H1 (cell line): ENCODE results near the gene CSRNP3. TPM values are rescaled to one million over a fixed set of nuclear protein-coding genes. Genes with fewer than 3 reads are reported as not detected.

Source experiments
- KDM4A ChIP-seq: IDR thresholded peaks from one replicate; pipeline ENCODE4 v1.7.1; 2012; ENCODE audit warnings: low read depth, mild to moderate bottlenecking, moderate library complexity, low read length, inconsistent platforms; ENCODE audit not compliant: severe bottlenecking
- POU5F1 ChIP-seq: IDR thresholded peaks from 2 replicates; pipeline ENCODE4 v1.6.1; 2011; ENCODE audit warnings: low read depth, mild to moderate bottlenecking, low read length, moderate library complexity
- RFX5 ChIP-seq: IDR thresholded peaks from 2 replicates; pipeline ENCODE4 v1.6.1; 2011; ENCODE audit warnings: low read depth, low read length, improper control_type of control experiment, borderline replicate concordance
- SIN3A ChIP-seq, 2 experiments: IDR thresholded peaks in 1 of 2; conservative IDR thresholded peaks in 1 of 2; 2 replicates each; pipeline ENCODE4 v1.6.1; 2011 to 2012; ENCODE audit warnings: low read length in 2 of 2, improper control_type of control experiment in 1 of 2, low read depth in 1 of 2, mild to moderate bottlenecking in 1 of 2
- polyA plus RNA-seq, 7 experiments: library from polyadenylated mRNA; depleted of rRNA in 3 of 7; stranded (reverse) in 5 of 7; unstranded in 2 of 7; fragments of >200 nt in 5 of 7; fragments of 200-250 nt in 2 of 7; gene quantifications; 1 replicate in 5 of 7; 2 replicates in 1 of 7; 4 replicates in 1 of 7; pipeline versions ENCODE4 v1.2.1 to v1.2.3, GENCODE V29; 2011 to 2013; ENCODE audit warnings: missing spikeins in 2 of 7, mixed read lengths in 2 of 7
- total RNA-seq: library from RNA; stranded (reverse); fragmentation: NEBNext Ultra II Directional; extraction: Animal tissue kit (Norgen Biotek cat#: 25700); gene quantifications from 2 replicates; pipeline ENCODE4 v1.2.1, GENCODE V29; 2021
- TF ChIP-seq, protein P1 (sequence below): IDR thresholded peaks from 2 replicates; pipeline ENCODE4 v1.6.1; 2011; ENCODE audit warnings: low read length, improper control_type of control experiment
- TF ChIP-seq, protein P2 (sequence below), 3 experiments: IDR thresholded peaks; 1 replicate in 2 of 3; 2 replicates in 1 of 3; pipeline versions ENCODE4 v1.5.1 to v1.6.1; 2011; ENCODE audit warnings: low read length in 3 of 3, mild to moderate bottlenecking in 3 of 3, inconsistent platforms in 2 of 3, low read depth in 1 of 3, moderate library complexity in 1 of 3; ENCODE audit not compliant: insufficient read depth in 1 of 3; ENCODE audit errors: control extremely low read depth in 1 of 3

The CSRNP3 gene
- total and polyA plus RNA-seq, 2 of the 8 experiments (the other 6 are each of a cell fraction or from before 2014, with no cell fraction given) = 1.3 to 6.5 TPM

- TF ChIP-seq, protein P1, sequence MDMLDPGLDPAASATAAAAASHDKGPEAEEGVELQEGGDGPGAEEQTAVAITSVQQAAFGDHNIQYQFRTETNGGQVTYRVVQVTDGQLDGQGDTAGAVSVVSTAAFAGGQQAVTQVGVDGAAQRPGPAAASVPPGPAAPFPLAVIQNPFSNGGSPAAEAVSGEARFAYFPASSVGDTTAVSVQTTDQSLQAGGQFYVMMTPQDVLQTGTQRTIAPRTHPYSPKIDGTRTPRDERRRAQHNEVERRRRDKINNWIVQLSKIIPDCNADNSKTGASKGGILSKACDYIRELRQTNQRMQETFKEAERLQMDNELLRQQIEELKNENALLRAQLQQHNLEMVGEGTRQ = no peak
- TF ChIP-seq KDM4A = no peak
- TF ChIP-seq RFX5 = no peak
- TF ChIP-seq, protein P2, sequence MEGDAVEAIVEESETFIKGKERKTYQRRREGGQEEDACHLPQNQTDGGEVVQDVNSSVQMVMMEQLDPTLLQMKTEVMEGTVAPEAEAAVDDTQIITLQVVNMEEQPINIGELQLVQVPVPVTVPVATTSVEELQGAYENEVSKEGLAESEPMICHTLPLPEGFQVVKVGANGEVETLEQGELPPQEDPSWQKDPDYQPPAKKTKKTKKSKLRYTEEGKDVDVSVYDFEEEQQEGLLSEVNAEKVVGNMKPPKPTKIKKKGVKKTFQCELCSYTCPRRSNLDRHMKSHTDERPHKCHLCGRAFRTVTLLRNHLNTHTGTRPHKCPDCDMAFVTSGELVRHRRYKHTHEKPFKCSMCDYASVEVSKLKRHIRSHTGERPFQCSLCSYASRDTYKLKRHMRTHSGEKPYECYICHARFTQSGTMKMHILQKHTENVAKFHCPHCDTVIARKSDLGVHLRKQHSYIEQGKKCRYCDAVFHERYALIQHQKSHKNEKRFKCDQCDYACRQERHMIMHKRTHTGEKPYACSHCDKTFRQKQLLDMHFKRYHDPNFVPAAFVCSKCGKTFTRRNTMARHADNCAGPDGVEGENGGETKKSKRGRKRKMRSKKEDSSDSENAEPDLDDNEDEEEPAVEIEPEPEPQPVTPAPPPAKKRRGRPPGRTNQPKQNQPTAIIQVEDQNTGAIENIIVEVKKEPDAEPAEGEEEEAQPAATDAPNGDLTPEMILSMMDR (IDR thresholded peaks at IDR 0.05; ENCODE audit: control extremely low read depth in 1 of 3, insufficient read depth in 1 of 3, low read depth in 1 of 3, low read length in 3 of 3) = no peak
- TF ChIP-seq SIN3A (conservative IDR thresholded peaks at IDR 0.05 in 1 of 2, IDR thresholded peaks at IDR 0.05 in 1 of 2; ENCODE audit: low read depth in 1 of 2, low read length in 2 of 2) = no peak
- no peak for TF ChIP-seq POU5F1
These were observed 15.9 kb upstream of the CSRNP3 start (continued) for GRCh38 chr2:165453561-165454094.
